Skeletal muscle tissue (tissue), 4 donors: ENCODE results near the gene CD74. TPM values are rescaled to one million over a fixed set of nuclear protein-coding genes. Genes with fewer than 3 reads are reported as not detected.
A peak's percentile ranks its signal among the peaks of the same experiment; 100 is the strongest.

Experiments
- H3K27ac ChIP-seq: one replicate; pipeline ENCODE4 v1.7.0; 2013; ENCODE audit warnings: mild to moderate bottlenecking, low read depth, low read length, inconsistent platforms
- H3K27me3 ChIP-seq, 3 donors: one replicate each; pipeline ENCODE4 v1.7.0; 2013; ENCODE audit warnings: low read length in 3 of 3; ENCODE audit not compliant: control insufficient read depth in 3 of 3, insufficient read depth in 3 of 3
- H3K36me3 ChIP-seq, 3 donors: one replicate each; pipeline ENCODE4 v1.7.0; 2013; ENCODE audit warnings: low read length in 3 of 3; ENCODE audit not compliant: control insufficient read depth in 3 of 3, insufficient read depth in 3 of 3
- H3K4me1 ChIP-seq, 3 donors: one replicate each; pipeline ENCODE4 v1.7.0; 2013; ENCODE audit warnings: low read length in 3 of 3, mild to moderate bottlenecking in 3 of 3; ENCODE audit not compliant: control insufficient read depth in 3 of 3, insufficient read depth in 3 of 3
- H3K4me3 ChIP-seq, 3 donors: one replicate each; pipeline ENCODE4 v1.7.0; 2013; ENCODE audit warnings: low read length in 3 of 3
- H3K9ac ChIP-seq, 3 donors: one replicate each; pipeline ENCODE4 v1.7.0; 2013; ENCODE audit warnings: low read length in 3 of 3, mild to moderate bottlenecking in 3 of 3, moderate library complexity in 2 of 3, low read depth in 1 of 3
- H3K9me3 ChIP-seq, 3 donors: one replicate each; pipeline ENCODE4 v1.7.0; 2013; ENCODE audit warnings: low read length in 3 of 3; ENCODE audit not compliant: control insufficient read depth in 3 of 3
- total RNA-seq: library from RNA; depleted of rRNA; stranded (reverse); fragments of >200 nt; gene quantifications from one replicate; pipeline ENCODE4 v1.2.3, GENCODE V29; 2014
- donor health status: Osteomylitis.

Gene CD74
- total RNA-seq, 1 donor from 2014 or later = 63.2 TPM

DNA sequence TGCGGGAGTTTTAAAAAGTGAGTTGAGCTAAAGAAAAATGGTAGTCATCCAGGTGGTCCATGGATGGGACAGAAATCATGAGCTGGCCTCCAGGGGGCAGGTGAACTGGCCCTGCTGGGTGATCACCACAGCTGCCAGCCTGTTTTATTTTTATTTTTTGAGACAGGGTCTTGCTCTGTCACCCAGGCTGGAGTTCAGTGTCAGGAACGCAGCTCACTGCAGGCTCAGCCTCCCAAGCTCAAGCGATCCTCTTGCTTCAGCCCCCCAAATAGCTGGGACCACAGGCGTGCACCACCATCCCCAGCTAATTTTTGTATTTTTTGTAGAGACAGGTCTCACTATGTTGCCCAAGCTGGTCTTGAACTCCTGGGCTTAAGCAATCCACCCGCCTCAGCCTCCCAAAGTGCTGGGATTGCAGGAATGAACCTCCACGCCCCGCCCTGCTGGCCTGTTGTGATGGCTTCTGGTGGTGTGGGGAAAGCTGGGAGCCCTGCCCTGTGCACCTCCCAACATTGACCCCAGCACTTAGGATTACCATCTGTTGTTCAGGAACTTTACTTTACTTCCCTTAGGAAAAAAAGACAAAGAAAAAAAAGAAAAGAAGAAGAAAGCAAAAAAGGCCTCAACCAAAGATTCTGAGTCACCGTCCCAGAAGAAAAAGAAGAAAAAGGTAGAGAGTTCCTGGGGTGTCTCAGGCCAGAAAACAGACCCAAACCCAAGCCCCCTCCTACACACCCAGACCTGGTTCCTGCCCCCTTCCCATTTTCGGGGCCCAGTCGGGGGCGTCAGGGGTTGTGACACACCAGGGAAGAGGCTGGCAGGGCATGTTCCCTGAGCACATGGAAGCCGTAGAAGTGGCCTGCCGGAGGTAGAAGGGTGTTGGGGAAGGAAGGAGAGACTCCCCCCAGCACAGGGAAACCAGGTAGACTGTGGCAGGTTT lies 14.7 kb downstream of the CD74 start:
- no peak overlapping the region for H3K4me3 ChIP-seq
- no peak overlapping the region for H3K27ac ChIP-seq
- no peaks in the 10 kb centered on the region for H3K27me3 ChIP-seq
- H3K9me3 ChIP-seq = no peaks in the 10 kb centered on the region
- H3K36me3 ChIP-seq = peaks cover 66 to 79% (median 78%) of the 10 kb centered on the region in 3 donors
- no peaks in the 10 kb centered on the region for H3K4me1 ChIP-seq
- no peak overlapping the region for H3K9ac ChIP-seq

DNA sequence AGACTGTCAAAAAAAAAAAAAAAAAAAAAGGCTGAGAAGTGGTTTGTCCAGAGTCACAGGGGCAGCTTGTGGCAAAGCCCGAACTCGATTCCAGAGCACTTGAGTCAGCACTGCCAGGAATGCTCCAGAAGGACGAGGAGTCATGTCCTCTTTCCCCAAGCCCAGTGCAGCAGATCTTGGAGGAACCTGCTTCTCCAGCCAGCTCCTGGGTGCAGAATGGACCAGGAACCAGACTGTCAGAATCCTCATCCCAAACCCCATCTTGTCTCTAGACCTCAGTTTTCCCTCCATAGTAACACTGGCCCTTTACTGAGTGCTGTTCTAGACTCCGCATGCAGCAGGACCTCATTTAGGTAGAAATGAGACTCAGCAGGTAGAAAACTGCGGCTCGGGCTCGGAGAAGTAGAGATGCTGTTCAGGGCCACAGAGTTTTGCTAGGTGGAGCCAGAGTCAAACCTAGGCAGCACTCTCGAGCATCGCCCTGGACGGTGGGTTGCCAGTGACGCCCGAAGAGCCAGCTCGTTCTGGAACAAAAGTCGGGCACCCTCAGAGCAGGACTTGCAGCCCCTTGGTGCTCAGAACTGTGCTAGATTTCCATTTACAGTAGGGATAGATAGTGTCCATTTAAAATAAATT lies 15.4 kb downstream of the CD74 start:
- Histone ChIP-seq H3K9ac (no peak overlapping the region), H3K27me3 (no peaks in the 10 kb centered on the region), H3K36me3 (peaks cover 65 to 79% (median 77%) of the 10 kb centered on the region in 3 donors), H3K4me3 (no peak overlapping the region), H3K27ac (no peak overlapping the region), H3K9me3 (no peaks in the 10 kb centered on the region), H3K4me1 (no peaks in the 10 kb centered on the region)

DNA sequence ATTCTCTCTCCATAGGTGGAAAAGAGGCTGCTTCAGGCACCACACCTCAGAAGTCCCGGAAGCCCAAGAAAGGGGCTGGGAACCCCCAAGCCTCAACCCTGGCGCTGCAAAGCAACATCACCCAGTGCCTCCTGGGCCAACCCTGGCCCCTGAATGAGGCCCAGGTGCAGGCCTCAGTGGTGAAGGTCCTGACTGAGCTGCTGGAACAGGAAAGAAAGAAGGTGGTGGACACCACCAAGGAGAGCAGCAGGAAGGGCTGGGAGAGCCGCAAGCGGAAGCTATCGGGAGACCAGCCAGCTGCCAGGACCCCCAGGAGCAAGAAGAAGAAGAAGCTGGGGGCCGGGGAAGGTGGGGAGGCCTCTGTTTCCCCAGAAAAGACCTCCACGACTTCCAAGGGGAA lies 16.4 kb downstream of the CD74 start:
- Histone ChIP-seq H3K9me3 (no peaks in the 10 kb centered on the region), H3K9ac (no peak overlapping the region), H3K27me3 (no peaks in the 10 kb centered on the region), H3K4me1 (no peaks in the 10 kb centered on the region), H3K27ac (no peak overlapping the region), H3K36me3 (peaks cover 74 to 83% (median 80%) of the 10 kb centered on the region in 3 donors), H3K4me3 (no peak overlapping the region)

DNA sequence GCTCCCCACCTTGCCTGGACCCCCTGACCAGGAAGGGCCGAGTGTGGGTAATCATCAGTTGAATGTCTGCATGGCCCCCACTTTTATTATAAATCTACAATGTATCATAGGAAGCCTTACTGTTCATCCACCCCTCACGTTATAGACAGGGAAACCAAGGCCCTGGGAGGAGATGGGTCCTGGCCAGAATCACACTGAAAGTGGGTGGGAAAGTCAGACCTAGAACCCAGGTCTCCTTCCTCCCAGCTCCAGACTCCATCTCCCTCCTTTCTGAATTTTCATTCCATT lies 17.1 kb downstream of the CD74 start:
- peaks cover 75 to 84% (median 80%) of the 10 kb centered on the region in 3 donors for H3K36me3 ChIP-seq
- no peak overlapping the region for H3K4me3 ChIP-seq
- no peaks in the 10 kb centered on the region for H3K4me1 ChIP-seq

DNA sequence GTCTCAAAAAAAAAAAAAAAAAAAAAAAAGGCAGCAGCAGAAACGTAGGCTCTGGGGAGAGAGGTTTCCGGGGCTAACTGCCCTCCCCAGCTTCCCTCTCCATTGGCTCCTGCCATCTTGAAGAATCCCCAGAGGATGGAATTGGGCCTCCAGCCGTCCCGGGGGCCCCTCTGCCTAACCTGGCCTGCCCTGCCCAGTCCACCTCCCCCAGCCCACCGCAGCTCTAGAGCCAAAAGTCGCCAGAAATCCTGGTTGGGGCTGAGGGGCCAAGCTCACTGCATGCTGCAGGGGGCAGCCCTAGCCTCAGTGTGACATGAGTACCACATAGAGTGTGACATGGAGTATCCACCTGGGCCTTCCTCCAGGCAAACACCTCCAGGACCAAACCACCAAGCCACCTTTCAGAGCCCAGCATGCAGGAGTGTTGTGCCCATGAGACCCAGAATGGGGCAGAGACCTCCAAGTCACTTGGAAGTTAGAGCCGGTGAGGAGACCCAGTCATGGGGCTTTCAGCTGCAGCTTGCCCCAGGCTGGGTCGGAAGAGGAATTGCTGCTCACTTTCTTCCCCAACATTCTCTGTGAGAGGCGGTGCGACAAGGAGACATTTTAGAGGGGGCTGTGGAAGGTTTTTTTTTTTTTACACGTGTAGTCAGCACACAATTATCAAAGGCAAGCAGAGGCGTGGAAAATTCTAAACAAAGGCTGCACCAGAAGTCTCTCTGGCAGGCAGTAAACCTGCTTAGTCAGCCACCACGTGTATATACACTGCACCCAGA lies 17.6 kb downstream of the CD74 start:
- Histone ChIP-seq H3K4me1 (no peaks in the 10 kb centered on the region), H3K27me3 (no peaks in the 10 kb centered on the region), H3K4me3 (no peak overlapping the region), H3K9me3 (no peaks in the 10 kb centered on the region), H3K27ac (no peak overlapping the region), H3K9ac (no peak overlapping the region), H3K36me3 (peaks cover 70 to 82% (median 78%) of the 10 kb centered on the region in 3 donors)

More for the DNA sequence above, 17.1 kb downstream of the CD74 start:
- H3K27me3 ChIP-seq = no peaks in the 10 kb centered on the region
- no peaks in the 10 kb centered on the region for H3K9me3 ChIP-seq
- no peak overlapping the region for H3K9ac ChIP-seq
- H3K27ac ChIP-seq = no peak overlapping the region

DNA sequence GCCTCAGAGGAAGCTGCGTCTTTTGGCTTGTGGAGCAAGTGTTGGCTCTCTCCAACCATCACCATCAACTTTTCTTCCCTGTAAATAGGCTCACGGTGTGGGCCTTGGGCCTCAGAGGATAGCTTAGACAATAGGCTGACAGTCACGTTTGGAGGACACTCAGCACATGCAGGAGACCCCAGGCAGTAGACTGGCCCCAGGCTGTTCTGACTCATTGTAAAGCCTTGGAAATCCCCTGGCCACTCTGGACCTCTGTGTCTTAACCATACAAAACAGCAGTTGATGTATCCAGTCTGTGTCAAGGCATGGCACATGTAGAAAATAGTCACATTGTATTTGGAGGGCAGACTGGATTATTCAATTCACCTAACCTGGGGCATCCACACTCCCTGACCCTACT lies 18.6 kb downstream of the CD74 start:
- Histone ChIP-seq H3K4me3 (no peak overlapping the region), H3K27ac (no peak overlapping the region), H3K9ac (peak overlapping the region in 1 of 3 donors; percentile 20), H3K36me3 (peaks cover 71 to 84% (median 74%) of the 10 kb centered on the region in 3 donors), H3K4me1 (no peaks in the 10 kb centered on the region), H3K9me3 (no peaks in the 10 kb centered on the region), H3K27me3 (no peaks in the 10 kb centered on the region)

DNA sequence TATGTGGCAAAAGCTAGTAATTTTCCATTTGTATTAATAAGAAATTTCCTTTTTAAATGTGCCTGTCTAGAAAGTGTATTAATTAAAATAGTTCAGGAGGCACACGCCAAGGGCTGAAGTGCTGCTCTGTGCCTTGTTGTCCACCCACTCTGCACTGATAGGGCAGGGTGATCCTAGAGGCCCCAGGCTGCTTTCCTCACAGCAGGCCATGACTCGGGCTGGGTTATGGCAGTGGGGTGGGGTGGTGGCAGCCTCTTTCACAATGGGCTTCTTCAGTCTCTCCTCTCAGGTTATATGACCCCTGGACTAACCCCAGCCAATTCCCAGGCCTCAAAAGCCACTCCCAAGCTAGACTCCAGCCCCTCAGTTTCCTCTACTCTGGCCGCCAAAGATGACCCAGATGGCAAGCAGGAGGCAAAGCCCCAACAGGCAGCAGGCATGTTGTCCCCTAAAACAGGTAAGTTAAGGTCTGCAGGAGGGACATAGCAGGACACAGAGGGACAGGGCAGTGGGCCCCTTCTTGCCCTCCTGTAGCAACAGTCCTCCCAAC lies 19.5 kb downstream of the CD74 start:
- peaks cover 70 to 80% (median 73%) of the 10 kb centered on the region in 3 donors for H3K36me3 ChIP-seq
- no peak overlapping the region for H3K9ac ChIP-seq

DNA sequence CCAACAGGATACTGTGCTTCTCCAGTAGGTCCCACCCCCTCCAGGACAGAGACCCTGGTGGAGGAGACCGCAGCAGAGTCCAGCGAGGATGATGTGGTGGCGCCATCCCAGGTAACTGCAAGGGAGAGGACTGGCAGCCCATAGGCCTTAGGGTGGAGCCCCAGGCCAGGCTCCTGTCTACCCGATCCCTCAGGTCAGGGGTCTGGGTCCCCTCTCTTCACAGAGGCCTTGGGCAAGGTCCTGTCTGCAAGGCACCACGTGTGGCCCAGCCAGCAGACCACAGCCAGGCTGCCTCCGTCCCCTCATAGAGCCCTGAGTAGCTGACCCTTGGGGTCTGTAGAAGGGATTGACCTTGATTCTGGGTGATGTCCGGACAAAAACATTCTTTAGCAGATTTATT lies 20.0 kb downstream of the CD74 start:
- H3K9ac ChIP-seq = no peak overlapping the region
- no peaks in the 10 kb centered on the region for H3K27me3 ChIP-seq
- peaks cover 75 to 83% (median 78%) of the 10 kb centered on the region in 3 donors for H3K36me3 ChIP-seq
- no peaks in the 10 kb centered on the region for H3K4me1 ChIP-seq
- H3K4me3 ChIP-seq = no peak overlapping the region
- no peaks in the 10 kb centered on the region for H3K9me3 ChIP-seq
- no peak overlapping the region for H3K27ac ChIP-seq

More for the DNA sequence above, 19.5 kb downstream of the CD74 start:
- no peak overlapping the region for H3K4me3 ChIP-seq
- H3K9me3 ChIP-seq = no peaks in the 10 kb centered on the region
- no peak overlapping the region for H3K27ac ChIP-seq
- no peaks in the 10 kb centered on the region for H3K4me1 ChIP-seq
- H3K27me3 ChIP-seq = no peaks in the 10 kb centered on the region

DNA sequence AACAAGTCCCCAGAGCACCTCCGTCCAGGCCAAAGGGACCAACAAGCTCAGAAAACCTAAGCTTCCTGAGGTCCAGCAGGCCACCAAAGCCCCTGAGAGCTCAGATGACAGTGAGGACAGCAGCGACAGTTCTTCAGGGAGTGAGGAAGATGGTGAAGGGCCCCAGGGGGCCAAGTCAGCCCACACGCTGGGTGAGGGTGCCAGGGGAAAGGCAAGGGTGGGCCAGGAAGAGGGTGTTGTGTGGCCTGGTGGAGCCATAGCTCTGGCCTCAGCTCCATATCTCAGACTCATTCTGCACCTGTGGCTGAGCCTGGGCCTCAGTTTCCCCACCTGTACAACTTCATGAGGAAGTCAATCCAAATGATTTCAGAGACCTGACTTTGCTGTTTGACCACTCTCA lies 20.7 kb downstream of the CD74 start:
- Histone ChIP-seq H3K27me3 (no peaks in the 10 kb centered on the region), H3K36me3 (peaks cover 77 to 84% (median 79%) of the 10 kb centered on the region in 3 donors), H3K9ac (no peak overlapping the region), H3K4me1 (no peaks in the 10 kb centered on the region), H3K9me3 (no peaks in the 10 kb centered on the region), H3K27ac (no peak overlapping the region), H3K4me3 (no peak overlapping the region)
